Measurements from ENCODE around the gene ASMTL. TPM values are rescaled to one million over a fixed set of nuclear protein-coding genes. Genes with fewer than 3 reads are reported as not detected.

Gene ASMTL
- total RNA-seq (2022; extraction: Qiagen RNA extraction; ENCODE audit: low read depth) = 18.0 to 19.5 TPM (median 18.9 TPM) in 5 replicates

GRCh38 chrX:1452516-1453394 is at the start of gene ASMTL:
TSS of gene ASMTL (minus strand) at chrX:1452909. CDS start at chrX:1452840, 69 bp downstream.

GRCh38 chrX:1391707-1392375 is 60.9 kb downstream of the ASMTL start, which contains the start of gene SLC25A6:
TSS of gene SLC25A6 (minus strand) at chrX:1392113. CDS start at chrX:1392009, 104 bp downstream.

Other genes with a start within 250 kb of the ASMTL start
- 0.74 to 1.1 TPM (median 0.97 TPM) in 5 replicates for gene CRLF2, start 240.3 kb downstream of the ASMTL start, total RNA-seq (2022; extraction: Qiagen RNA extraction; ENCODE audit: low read depth)
- 2.7 to 4.3 TPM (median 3.0 TPM) in 5 replicates for gene CSF2RA, start 184.1 kb downstream of the ASMTL start, total RNA-seq (2022; extraction: Qiagen RNA extraction; ENCODE audit: low read depth)
- gene IL3RA, start 116.1 kb downstream of the ASMTL start, total RNA-seq (2022; extraction: Qiagen RNA extraction; ENCODE audit: low read depth) = 0.15 to 0.46 TPM (median 0.17 TPM) in 5 replicates
- 415 to 456 TPM (median 446 TPM) in 5 replicates for gene SLC25A6, start 60.8 kb downstream of the ASMTL start, total RNA-seq (2022; extraction: Qiagen RNA extraction; ENCODE audit: low read depth)
- gene P2RY8, start 84.3 kb upstream of the ASMTL start, total RNA-seq (2022; extraction: Qiagen RNA extraction; ENCODE audit: low read depth) = 0.02 to 0.10 TPM (median 0.07 TPM) in 3 of 5 replicates, not detected in the others
- gene AKAP17A, start 138.7 kb upstream of the ASMTL start, total RNA-seq (2022; extraction: Qiagen RNA extraction; ENCODE audit: low read depth) = 27.1 to 40.9 TPM (median 36.6 TPM) in 5 replicates
- 0.30 to 0.58 TPM (median 0.43 TPM) in 4 of 5 replicates, not detected in the other for gene ASMT, start 162.2 kb upstream of the ASMTL start, total RNA-seq (2022; extraction: Qiagen RNA extraction; ENCODE audit: low read depth)